GM12878 (cell line): ENCODE results near the gene SMIM22. TPM values are rescaled to one million over a fixed set of nuclear protein-coding genes. Genes with fewer than 3 reads are reported as not detected.
A peak's percentile ranks its signal among the peaks of the same experiment; 100 is the strongest.

ENCODE experiments used
- ATAC-seq: fragments of 200-7000 bp; cut with Tn5 transposase; 3 replicates; pipeline ENCODE4 v1.9.1; 2020; ENCODE audit warnings: mild to moderate bottlenecking, moderate library complexity
- BruUV-seq: library from RNA; stranded (reverse); fragments of 400-500 nt; replicated peaks from 2 replicates; lab custom pipeline; 2021; lab: Mats Ljungman, UMichigan
- CTCF ChIA-PET: fragments of 300-600 bp; sonication (Branson Sonifier 250); formaldehyde crosslinking; extraction: SDS; loops from one replicate; lab custom pipeline; 2021; ENCODE audit warnings: inconsistent platforms; lab: Yijun Ruan, JAX
- POLR2A ChIA-PET: fragments of 350-600 bp; formaldehyde crosslinking; extraction: SDS; loops from one replicate; lab custom pipeline; 2021; ENCODE audit warnings: inconsistent platforms; lab: Charles Lee
- RAD21 ChIA-PET: fragments of 300-600 bp; sonication (Branson Sonifier 250); formaldehyde crosslinking; loops from one replicate; lab custom pipeline; 2023; ENCODE audit warnings: antibody characterized with exemption; ENCODE audit not compliant: unreplicated experiment; lab: Charles Lee
- SMC1A ChIA-PET: fragments of 300-600 bp; sonication (Branson Sonifier 250); formaldehyde crosslinking; loops from one replicate; lab custom pipeline; 2023; ENCODE audit not compliant: unreplicated experiment, uncharacterized antibody; lab: Charles Lee
- DNase-seq: peaks from one replicate; pipeline ENCODE4 v3.0.0-alpha.2; 2011; ENCODE audit warnings: low read depth, low spot score
- FAIRE-seq: peaks from 3 replicates; lab custom pipeline; 2011; peaks lifted over from hg19 to GRCh38; lab: Jason Lieb, UNC
- H2AFZ ChIP-seq: 2 replicates; pipeline ENCODE4 v1.6.0; 2011; ENCODE audit warnings: low read depth, low read length, control low read depth; ENCODE audit not compliant: control insufficient read depth
- H3K27ac ChIP-seq: 2 replicates; pipeline ENCODE4 v1.5.1; 2011; ENCODE audit warnings: control low read depth; ENCODE audit not compliant: control insufficient read depth, insufficient read depth
- H3K27me3 ChIP-seq, 2 experiments: replicated peaks in 1 of 2; 2 replicates each; pipeline versions ENCODE4 v1.6.0 to v1.6.1; 2011; ENCODE audit warnings: low read length in 1 of 2; ENCODE audit not compliant: control insufficient read depth in 2 of 2, insufficient read depth in 2 of 2
- H3K36me3 ChIP-seq, 2 experiments: 2 replicates each; pipeline ENCODE4 v1.5.1; 2011; ENCODE audit warnings: low read length in 1 of 2; ENCODE audit not compliant: control insufficient read depth in 2 of 2, insufficient read depth in 2 of 2
- H3K4me1 ChIP-seq: 2 replicates; pipeline ENCODE4 v1.6.1; 2011; ENCODE audit warnings: mild to moderate bottlenecking, low read length, moderate library complexity, mixed read lengths; ENCODE audit not compliant: control insufficient read depth, insufficient read depth
- H3K4me2 ChIP-seq: 2 replicates; pipeline ENCODE4 v1.6.0; 2011; ENCODE audit warnings: control low read depth; ENCODE audit not compliant: control insufficient read depth, insufficient read depth
- H3K4me3 ChIP-seq: fragments of 200-600 bp; sonication (generic); 2 replicates; pipeline ENCODE4 v1.5.1; 2016
- H3K79me2 ChIP-seq: 2 replicates; pipeline ENCODE4 v1.6.0; 2011; ENCODE audit warnings: low read length; ENCODE audit not compliant: control insufficient read depth, insufficient read depth
- H3K9ac ChIP-seq: 2 replicates; pipeline ENCODE4 v1.8.0; 2011; ENCODE audit warnings: low read length, control low read depth, mixed read lengths; ENCODE audit not compliant: control insufficient read depth, insufficient read depth
- H3K9me3 ChIP-seq: replicated peaks from 3 replicates; pipeline ENCODE4 v1.5.1; 2011; ENCODE audit warnings: mild to moderate bottlenecking, low read length; ENCODE audit not compliant: control insufficient read depth, insufficient read depth
- H4K20me1 ChIP-seq: 2 replicates; pipeline ENCODE4 v1.6.0; 2011; ENCODE audit not compliant: control insufficient read depth, insufficient read depth
- BACH1 ChIP-seq: fragments of 450-650 bp; IDR thresholded peaks from 2 replicates; pipeline ENCODE4 v1.6.1; 2017; ENCODE audit warnings: mild to moderate bottlenecking, borderline replicate concordance
- BRCA1 ChIP-seq: IDR thresholded peaks from 2 replicates; pipeline ENCODE4 v1.6.1; 2011; ENCODE audit warnings: low read depth, low read length, improper control_type of control experiment
- E2F8 ChIP-seq: fragments of 450-650 bp; IDR thresholded peaks from 2 replicates; pipeline ENCODE4 v1.6.1; 2018; ENCODE audit warnings: mild to moderate bottlenecking, low read depth, moderate library complexity; ENCODE audit not compliant: partially characterized antibody
- EGR1 ChIP-seq, 2 experiments: IDR thresholded peaks; 1 replicate in 1 of 2; 2 replicates in 1 of 2; pipeline ENCODE4 v1.6.1; 2011 to 2012; ENCODE audit warnings: low read depth in 2 of 2, low read length in 2 of 2, borderline replicate concordance in 1 of 2, mild to moderate bottlenecking in 1 of 2, moderate library complexity in 1 of 2
- ETV6 ChIP-seq, 2 experiments: fragments of 450-650 bp in 1 of 2; IDR thresholded peaks in 1 of 2; conservative IDR thresholded peaks in 1 of 2; 2 replicates each; pipeline ENCODE4 v1.6.1; 2014; ENCODE audit warnings: antibody characterized with exemption in 1 of 2, borderline replicate concordance in 1 of 2, low read depth in 1 of 2, mild to moderate bottlenecking in 1 of 2, moderate library complexity in 1 of 2
- IRF4 ChIP-seq: IDR thresholded peaks from 2 replicates; pipeline ENCODE4 v1.6.1; 2011; ENCODE audit warnings: low read depth, low read length
- MEF2B ChIP-seq: fragments of 450-650 bp; IDR thresholded peaks from 2 replicates; pipeline ENCODE4 v1.6.1; 2018; ENCODE audit warnings: mild to moderate bottlenecking, moderate library complexity; ENCODE audit not compliant: partially characterized antibody, poor library complexity, severe bottlenecking
- MTA2 ChIP-seq: fragments of 450-650 bp; IDR thresholded peaks from 2 replicates; pipeline ENCODE4 v1.6.1; 2016; ENCODE audit warnings: low read depth, mild to moderate bottlenecking, moderate library complexity
- NBN ChIP-seq: fragments of 450-650 bp; IDR thresholded peaks from 2 replicates; pipeline ENCODE4 v1.6.1; 2016
- NR2C1 ChIP-seq: fragments of 450-650 bp; IDR thresholded peaks from 2 replicates; pipeline ENCODE4 v1.6.1; 2017; ENCODE audit warnings: antibody characterized with exemption, mild to moderate bottlenecking, moderate library complexity
- PKNOX1 ChIP-seq: fragments of 450-650 bp; IDR thresholded peaks from 2 replicates; pipeline ENCODE4 v1.6.1; 2016; ENCODE audit warnings: mild to moderate bottlenecking
- POLR2AphosphoS2 ChIP-seq: IDR thresholded peaks from 2 replicates; pipeline ENCODE4 v1.6.1; 2011; ENCODE audit warnings: low read depth, mild to moderate bottlenecking, low read length, improper control_type of control experiment, moderate library complexity
- PRDM15 ChIP-seq: fragments of 450-650 bp; formaldehyde crosslinking; IDR thresholded peaks from 2 replicates; pipeline ENCODE4 v1.4.0; 2020; ENCODE audit warnings: mild to moderate bottlenecking, moderate library complexity
- RUNX3 ChIP-seq: IDR thresholded peaks from 2 replicates; pipeline ENCODE4 v1.6.1; 2012; ENCODE audit warnings: low read length, inconsistent platforms
- SIN3A ChIP-seq: IDR thresholded peaks from 2 replicates; pipeline ENCODE4 v1.6.1; 2012; ENCODE audit warnings: low read depth, low read length, improper control_type of control experiment
- WGBS: methylation state at CpG from one replicate; pipeline ENCODE4 v1.1.6; 2016; ENCODE audit warnings: low lambda C conversion rate; ENCODE audit not compliant: insufficient replicate concordance, insufficient coverage; ENCODE audit errors: missing lambda C conversion rate; 5-methylcytosine and 5-hydroxymethylcytosine counted together
- in situ Hi-C: fragments of 300-500 bp; cut with MboI; formaldehyde crosslinking; loops from 9 replicates; pipeline ENCODE4 v1.14.3; 2018; ENCODE audit warnings: mixed read lengths
- intact Hi-C: fragments of 100-400 bp; cut with micrococcal nuclease; formaldehyde crosslinking; loops from one replicate; pipeline ENCODE4 v1.14.2; 2022; ENCODE audit not compliant: unreplicated experiment
- polyA plus RNA-seq, 11 experiments: library from polyadenylated mRNA; depleted of rRNA in 4 of 11; unstranded in 6 of 11; stranded (reverse) in 5 of 11; fragments of >200 nt; fragmentation: Nextera tagmentation in 4 of 11; fragmentation: Illumina TruSeq in 1 of 11; extraction: Ambion mirVana in 4 of 11; extraction: Trizol in 1 of 11; gene quantifications; 1 replicate in 1 of 11; 2 replicates in 10 of 11; pipeline versions ENCODE4 v1.2.1 to v1.2.3, GENCODE V29; 2011 to 2016; ENCODE audit warnings: inconsistent platforms in 2 of 11, missing spikeins in 2 of 11, low read depth in 1 of 11
- total RNA-seq, 4 experiments: library from RNA; depleted of rRNA in 3 of 4; stranded (reverse); fragments of >200 nt in 3 of 4; fragmentation: Illumina TruSeq in 1 of 4; extraction: Trizol in 1 of 4; gene quantifications; 2 replicates each; pipeline versions ENCODE4 v1.2.1 to v1.2.3, GENCODE V29; 2013 to 2021

The SMIM22 gene
- total and polyA plus RNA-seq, 10 of the 15 experiments (the other 5 are each of a cell fraction or from before 2014, with no cell fraction given): 0.83 TPM; not detected in 9

GRCh38 chr16:4832698-4833343 lies 37.7 kb downstream of the SMIM22 start (continued):
- no peak for TF ChIP-seq E2F8
- no peak for TF ChIP-seq PRDM15 (CRISPR knock-in tag)
- no peak for TF ChIP-seq BACH1

GRCh38 chr16:4833584-4833983 lies 38.4 kb downstream of the SMIM22 start:
- H3K4me1 ChIP-seq: peaks cover 10% of the 10 kb centered on the region
- no peak overlapping the region for H3K4me3 ChIP-seq
- no peak for FAIRE-seq
- no peak for DNase-seq
- intact Hi-C loops (no loop called here), in situ Hi-C loops (no loop called here)
- BruUV-seq: no TSS peak
- H3K79me2 ChIP-seq: no peaks in the 10 kb centered on the region
- no peaks in the 10 kb centered on the region for H3K9me3 ChIP-seq
- POLR2A ChIA-PET: interaction anchor here (0.8 kb wide), 1 partner anchor 9 kb away, joined by 5 read pairs; no protein-coding TSS in a partner anchor
- CTCF ChIA-PET: interaction anchor here (0.7 to 1.4 kb wide), 2 partner anchors 10 to 14 kb away, joined by 3 to 4 read pairs; no protein-coding TSS in a partner anchor
- H3K36me3 ChIP-seq: peaks cover 22 to 41% of the 10 kb centered on the region in 2 experiments
- no peak overlapping the region for H3K4me2 ChIP-seq
- H2AFZ ChIP-seq: no peak overlapping the region
- H4K20me1 ChIP-seq: no peaks in the 10 kb centered on the region
- SMC1A ChIA-PET: no interaction called here
- RAD21 ChIA-PET: interaction anchor here (0.8 kb wide), 1 partner anchor 99 kb away, joined by 4 read pairs; the partner anchor contains the start of genes ANKS3 and DNAAF8
- WGBS: 100% methylated on average over 1 of the region's 1 CpG
- H3K27me3 ChIP-seq: no peaks in the 10 kb centered on the region
- no peak overlapping the region for H3K9ac ChIP-seq
- ATAC-seq: peak; percentile 61
- no peak overlapping the region for H3K27ac ChIP-seq
- no peak for TF ChIP-seq POLR2AphosphoS2
- no peak for TF ChIP-seq BRCA1
- TF ChIP-seq MEF2B: no peak
- TF ChIP-seq MTA2: no peak
- TF ChIP-seq IRF4: no peak
- TF ChIP-seq RUNX3: 0 out of 2 replicates have a peak, but pooled peaks have one; percentile 20
- TF ChIP-seq PKNOX1: peak; percentile 62; the same call in 1 of the 2 replicates
- no peak for TF ChIP-seq ETV6 (conservative IDR thresholded peaks at IDR 0.05 in 1 of 2, IDR thresholded peaks at IDR 0.05 in 1 of 2; ENCODE audit: borderline replicate concordance in 1 of 2, low read depth in 1 of 2)
- no peak for TF ChIP-seq EGR1 (IDR thresholded peaks at IDR 0.05; ENCODE audit: borderline replicate concordance in 1 of 2, low read depth in 2 of 2, low read length in 2 of 2)
- no peak for TF ChIP-seq NBN
- TF ChIP-seq SIN3A: no peak
- TF ChIP-seq NR2C1: no peak
